ENCODE data around the gene ANKS1B. TPM values are rescaled to one million over a fixed set of nuclear protein-coding genes. Genes with fewer than 3 reads are reported as not detected.

Gene ANKS1B
- total RNA-seq, 1 experiment from 2014 or later = 5.8 TPM

DNA sequence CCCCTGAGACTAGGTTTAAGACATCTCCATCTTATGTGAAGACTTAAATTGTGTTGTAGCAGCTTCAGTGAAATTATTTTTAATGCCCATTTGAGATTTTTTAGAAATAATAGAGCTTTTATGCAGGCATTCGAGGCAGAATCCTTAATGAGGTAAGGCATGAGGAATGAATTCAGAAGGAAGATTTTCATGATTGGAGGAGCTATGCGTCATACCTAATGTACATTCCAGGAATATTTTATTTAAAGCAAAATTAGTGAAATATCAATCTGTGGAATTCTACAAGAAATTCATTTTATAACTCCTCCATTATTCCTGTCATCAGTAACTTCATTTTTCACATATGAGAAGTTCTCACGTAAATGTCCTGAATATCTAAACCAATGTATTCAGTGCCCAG lies 373.1 kb downstream of the ANKS1B start:
- POLR2A ChIA-PET = no interaction called here

DNA sequence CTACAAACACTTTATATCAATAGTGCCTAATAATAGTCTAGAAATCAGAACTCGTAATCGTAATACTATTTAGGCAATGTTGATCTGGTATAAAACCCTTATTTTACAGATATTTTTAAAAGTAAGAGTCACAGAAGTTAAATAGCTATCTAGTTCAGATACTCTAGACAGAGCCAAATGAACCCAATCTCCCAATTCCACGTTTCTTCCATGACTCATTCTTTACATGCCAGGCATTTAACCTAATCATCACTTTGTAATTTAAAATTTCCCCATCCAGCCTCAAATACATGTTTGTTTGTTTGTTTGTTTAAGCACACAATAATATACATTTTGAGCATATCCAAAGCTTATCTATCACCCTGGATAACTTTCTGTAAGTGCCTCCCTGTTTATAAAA lies 373.6 kb downstream of the ANKS1B start:
- H3K4me3 Mint-ChIP-seq = no peak overlapping the region
- H3K4me1 Mint-ChIP-seq = peaks cover 65% of the 10 kb centered on the region
- no peak for DNase-seq (ENCODE audit: low spot score)
- TF ChIP-seq PRRX2 (CRISPR knock-in tag; IDR thresholded peaks at IDR 0.05) = no peak
- TF ChIP-seq NR2C2 (CRISPR knock-in tag; IDR thresholded peaks at IDR 0.05) = no peak
- no peak for TF ChIP-seq RELA (CRISPR knock-in tag; IDR thresholded peaks at IDR 0.05; ENCODE audit: borderline replicate concordance)
- CTCF ChIA-PET = interaction anchor here (1.6 kb wide), 1 partner anchor 9 kb away, joined by 10 read pairs; no protein-coding TSS in a partner anchor
- no peak overlapping the region for H3K27ac Mint-ChIP-seq
- H3K36me3 Mint-ChIP-seq = no peaks in the 10 kb centered on the region
- POLR2A ChIA-PET = no interaction called here
- peaks cover 24% of the 10 kb centered on the region for H3K27me3 Mint-ChIP-seq (ENCODE audit: low read depth)
- peaks cover 7% of the 10 kb centered on the region for H3K9me3 Mint-ChIP-seq
- no peak for ATAC-seq

More for the DNA sequence above, 373.1 kb downstream of the ANKS1B start:
- Mint-ChIP-seq H3K4me3 (no peak overlapping the region), H3K9me3 (peaks cover 12% of the 10 kb centered on the region), H3K4me1 (peaks cover 65% of the 10 kb centered on the region), H3K27me3 (ENCODE audit: low read depth) (peaks cover 24% of the 10 kb centered on the region), H3K27ac (no peak overlapping the region), H3K36me3 (no peaks in the 10 kb centered on the region)
- DNase-seq (ENCODE audit: low spot score) (no peak), ATAC-seq (no peak)
- CTCF ChIA-PET = interaction anchor here (0.7 to 1.6 kb wide), 2 partner anchors 9 to 225 kb away, joined by 3 to 10 read pairs; no protein-coding TSS in a partner anchor
- TF ChIP-seq, protein P1, sequence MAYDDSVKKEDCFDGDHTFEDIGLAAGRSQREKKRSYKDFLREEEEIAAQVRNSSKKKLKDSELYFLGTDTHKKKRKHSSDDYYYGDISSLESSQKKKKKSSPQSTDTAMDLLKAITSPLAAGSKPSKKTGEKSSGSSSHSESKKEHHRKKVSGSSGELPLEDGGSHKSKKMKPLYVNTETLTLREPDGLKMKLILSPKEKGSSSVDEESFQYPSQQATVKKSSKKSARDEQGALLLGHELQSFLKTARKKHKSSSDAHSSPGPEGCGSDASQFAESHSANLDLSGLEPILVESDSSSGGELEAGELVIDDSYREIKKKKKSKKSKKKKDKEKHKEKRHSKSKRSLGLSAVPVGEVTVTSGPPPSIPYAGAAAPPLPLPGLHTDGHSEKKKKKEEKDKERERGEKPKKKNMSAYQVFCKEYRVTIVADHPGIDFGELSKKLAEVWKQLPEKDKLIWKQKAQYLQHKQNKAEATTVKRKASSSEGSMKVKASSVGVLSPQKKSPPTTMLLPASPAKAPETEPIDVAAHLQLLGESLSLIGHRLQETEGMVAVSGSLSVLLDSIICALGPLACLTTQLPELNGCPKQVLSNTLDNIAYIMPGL (CRISPR knock-in tag; IDR thresholded peaks at IDR 0.05) = no peak
- TF ChIP-seq HMGA2 (CRISPR knock-in tag; IDR thresholded peaks at IDR 0.05) = no peak

DNA sequence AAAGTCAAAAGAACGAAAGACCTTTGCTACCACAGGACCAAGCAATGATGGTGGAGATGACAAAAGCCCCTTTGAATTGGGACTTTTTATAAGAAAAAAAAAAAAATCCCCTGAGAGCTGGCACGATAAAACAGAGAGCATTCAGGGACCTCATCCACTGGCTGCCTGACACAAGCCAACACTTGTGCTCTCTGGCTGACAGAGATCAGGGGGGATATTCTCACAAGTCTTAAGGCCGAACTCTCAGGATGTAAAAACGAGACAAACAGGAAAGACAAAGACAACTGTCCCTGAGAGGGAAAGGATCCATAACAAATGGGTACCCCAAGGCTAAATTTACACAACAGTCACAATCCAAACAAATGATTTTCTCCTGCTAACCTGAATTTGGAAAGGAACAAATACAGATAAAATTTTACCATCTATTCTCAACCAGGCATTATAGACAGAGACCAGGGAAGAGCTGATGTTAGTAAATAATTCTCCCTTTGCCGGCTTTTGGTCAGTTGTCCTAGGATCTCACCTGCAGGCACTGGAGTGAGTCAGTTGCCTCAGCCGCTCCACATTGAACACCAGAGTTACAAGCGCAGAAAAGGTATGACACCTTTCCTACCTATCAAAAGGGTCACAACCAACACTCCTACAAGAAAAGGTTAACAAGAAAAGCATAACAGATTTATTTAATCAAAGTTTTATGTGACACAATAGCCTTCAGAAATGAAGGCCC lies 375.1 kb downstream of the ANKS1B start:
- H3K27me3 Mint-ChIP-seq (ENCODE audit: low read depth) = peaks cover 24% of the 10 kb centered on the region
- peak; percentile 94 for ATAC-seq
- H3K4me3 Mint-ChIP-seq = peak overlapping the region; percentile 15
- H3K36me3 Mint-ChIP-seq = no peaks in the 10 kb centered on the region
- no peak for DNase-seq (ENCODE audit: low spot score)
- CTCF ChIA-PET = interaction anchor here (1.2 to 1.3 kb wide), 2 partner anchors 10 to 223 kb away, joined by 3 read pairs; no protein-coding TSS in a partner anchor
- TF ChIP-seq, protein P2, sequence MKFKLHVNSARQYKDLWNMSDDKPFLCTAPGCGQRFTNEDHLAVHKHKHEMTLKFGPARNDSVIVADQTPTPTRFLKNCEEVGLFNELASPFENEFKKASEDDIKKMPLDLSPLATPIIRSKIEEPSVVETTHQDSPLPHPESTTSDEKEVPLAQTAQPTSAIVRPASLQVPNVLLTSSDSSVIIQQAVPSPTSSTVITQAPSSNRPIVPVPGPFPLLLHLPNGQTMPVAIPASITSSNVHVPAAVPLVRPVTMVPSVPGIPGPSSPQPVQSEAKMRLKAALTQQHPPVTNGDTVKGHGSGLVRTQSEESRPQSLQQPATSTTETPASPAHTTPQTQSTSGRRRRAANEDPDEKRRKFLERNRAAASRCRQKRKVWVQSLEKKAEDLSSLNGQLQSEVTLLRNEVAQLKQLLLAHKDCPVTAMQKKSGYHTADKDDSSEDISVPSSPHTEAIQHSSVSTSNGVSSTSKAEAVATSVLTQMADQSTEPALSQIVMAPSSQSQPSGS (CRISPR knock-in tag; IDR thresholded peaks at IDR 0.05; ENCODE audit: borderline replicate concordance, low read depth) = no peak
- TF ChIP-seq NFATC4 (CRISPR knock-in tag; IDR thresholded peaks at IDR 0.05) = no peak
- TF ChIP-seq, protein P3, sequence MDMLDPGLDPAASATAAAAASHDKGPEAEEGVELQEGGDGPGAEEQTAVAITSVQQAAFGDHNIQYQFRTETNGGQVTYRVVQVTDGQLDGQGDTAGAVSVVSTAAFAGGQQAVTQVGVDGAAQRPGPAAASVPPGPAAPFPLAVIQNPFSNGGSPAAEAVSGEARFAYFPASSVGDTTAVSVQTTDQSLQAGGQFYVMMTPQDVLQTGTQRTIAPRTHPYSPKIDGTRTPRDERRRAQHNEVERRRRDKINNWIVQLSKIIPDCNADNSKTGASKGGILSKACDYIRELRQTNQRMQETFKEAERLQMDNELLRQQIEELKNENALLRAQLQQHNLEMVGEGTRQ (CRISPR knock-in tag; IDR thresholded peaks at IDR 0.05) = no peak
- no peak for TF ChIP-seq ETV6 (CRISPR knock-in tag; IDR thresholded peaks at IDR 0.05)
- no peak for TF ChIP-seq ZNF423 (CRISPR knock-in tag; IDR thresholded peaks at IDR 0.05)
- TF ChIP-seq GABPB1 (CRISPR knock-in tag; IDR thresholded peaks at IDR 0.05) = no peak
- TF ChIP-seq, protein P4, sequence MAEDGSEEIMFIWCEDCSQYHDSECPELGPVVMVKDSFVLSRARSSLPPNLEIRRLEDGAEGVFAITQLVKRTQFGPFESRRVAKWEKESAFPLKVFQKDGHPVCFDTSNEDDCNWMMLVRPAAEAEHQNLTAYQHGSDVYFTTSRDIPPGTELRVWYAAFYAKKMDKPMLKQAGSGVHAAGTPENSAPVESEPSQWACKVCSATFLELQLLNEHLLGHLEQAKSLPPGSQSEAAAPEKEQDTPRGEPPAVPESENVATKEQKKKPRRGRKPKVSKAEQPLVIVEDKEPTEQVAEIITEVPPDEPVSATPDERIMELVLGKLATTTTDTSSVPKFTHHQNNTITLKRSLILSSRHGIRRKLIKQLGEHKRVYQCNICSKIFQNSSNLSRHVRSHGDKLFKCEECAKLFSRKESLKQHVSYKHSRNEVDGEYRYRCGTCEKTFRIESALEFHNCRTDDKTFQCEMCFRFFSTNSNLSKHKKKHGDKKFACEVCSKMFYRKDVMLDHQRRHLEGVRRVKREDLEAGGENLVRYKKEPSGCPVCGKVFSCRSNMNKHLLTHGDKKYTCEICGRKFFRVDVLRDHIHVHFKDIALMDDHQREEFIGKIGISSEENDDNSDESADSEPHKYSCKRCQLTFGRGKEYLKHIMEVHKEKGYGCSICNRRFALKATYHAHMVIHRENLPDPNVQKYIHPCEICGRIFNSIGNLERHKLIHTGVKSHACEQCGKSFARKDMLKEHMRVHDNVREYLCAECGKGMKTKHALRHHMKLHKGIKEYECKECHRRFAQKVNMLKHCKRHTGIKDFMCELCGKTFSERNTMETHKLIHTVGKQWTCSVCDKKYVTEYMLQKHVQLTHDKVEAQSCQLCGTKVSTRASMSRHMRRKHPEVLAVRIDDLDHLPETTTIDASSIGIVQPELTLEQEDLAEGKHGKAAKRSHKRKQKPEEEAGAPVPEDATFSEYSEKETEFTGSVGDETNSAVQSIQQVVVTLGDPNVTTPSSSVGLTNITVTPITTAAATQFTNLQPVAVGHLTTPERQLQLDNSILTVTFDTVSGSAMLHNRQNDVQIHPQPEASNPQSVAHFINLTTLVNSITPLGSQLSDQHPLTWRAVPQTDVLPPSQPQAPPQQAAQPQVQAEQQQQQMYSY (CRISPR knock-in tag; IDR thresholded peaks at IDR 0.05) = no peak
- TF ChIP-seq, protein P5, sequence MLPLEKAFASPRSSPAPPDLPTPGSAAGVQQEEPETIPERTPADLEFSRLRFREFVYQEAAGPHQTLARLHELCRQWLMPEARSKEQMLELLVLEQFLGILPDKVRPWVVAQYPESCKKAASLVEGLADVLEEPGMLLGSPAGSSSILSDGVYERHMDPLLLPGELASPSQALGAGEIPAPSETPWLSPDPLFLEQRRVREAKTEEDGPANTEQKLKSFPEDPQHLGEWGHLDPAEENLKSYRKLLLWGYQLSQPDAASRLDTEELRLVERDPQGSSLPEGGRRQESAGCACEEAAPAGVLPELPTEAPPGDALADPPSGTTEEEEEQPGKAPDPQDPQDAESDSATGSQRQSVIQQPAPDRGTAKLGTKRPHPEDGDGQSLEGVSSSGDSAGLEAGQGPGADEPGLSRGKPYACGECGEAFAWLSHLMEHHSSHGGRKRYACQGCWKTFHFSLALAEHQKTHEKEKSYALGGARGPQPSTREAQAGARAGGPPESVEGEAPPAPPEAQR (CRISPR knock-in tag; IDR thresholded peaks at IDR 0.05) = no peak
- TF ChIP-seq, protein P6, sequence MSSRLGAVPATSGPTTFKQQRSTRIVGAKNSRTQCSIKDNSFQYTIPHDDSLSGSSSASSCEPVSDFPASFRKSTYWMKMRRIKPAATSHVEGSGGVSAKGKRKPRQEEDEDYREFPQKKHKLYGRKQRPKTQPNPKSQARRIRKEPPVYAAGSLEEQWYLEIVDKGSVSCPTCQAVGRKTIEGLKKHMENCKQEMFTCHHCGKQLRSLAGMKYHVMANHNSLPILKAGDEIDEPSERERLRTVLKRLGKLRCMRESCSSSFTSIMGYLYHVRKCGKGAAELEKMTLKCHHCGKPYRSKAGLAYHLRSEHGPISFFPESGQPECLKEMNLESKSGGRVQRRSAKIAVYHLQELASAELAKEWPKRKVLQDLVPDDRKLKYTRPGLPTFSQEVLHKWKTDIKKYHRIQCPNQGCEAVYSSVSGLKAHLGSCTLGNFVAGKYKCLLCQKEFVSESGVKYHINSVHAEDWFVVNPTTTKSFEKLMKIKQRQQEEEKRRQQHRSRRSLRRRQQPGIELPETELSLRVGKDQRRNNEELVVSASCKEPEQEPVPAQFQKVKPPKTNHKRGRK (CRISPR knock-in tag; IDR thresholded peaks at IDR 0.05; ENCODE audit: borderline replicate concordance) = no peak
- TF ChIP-seq, protein P7, sequence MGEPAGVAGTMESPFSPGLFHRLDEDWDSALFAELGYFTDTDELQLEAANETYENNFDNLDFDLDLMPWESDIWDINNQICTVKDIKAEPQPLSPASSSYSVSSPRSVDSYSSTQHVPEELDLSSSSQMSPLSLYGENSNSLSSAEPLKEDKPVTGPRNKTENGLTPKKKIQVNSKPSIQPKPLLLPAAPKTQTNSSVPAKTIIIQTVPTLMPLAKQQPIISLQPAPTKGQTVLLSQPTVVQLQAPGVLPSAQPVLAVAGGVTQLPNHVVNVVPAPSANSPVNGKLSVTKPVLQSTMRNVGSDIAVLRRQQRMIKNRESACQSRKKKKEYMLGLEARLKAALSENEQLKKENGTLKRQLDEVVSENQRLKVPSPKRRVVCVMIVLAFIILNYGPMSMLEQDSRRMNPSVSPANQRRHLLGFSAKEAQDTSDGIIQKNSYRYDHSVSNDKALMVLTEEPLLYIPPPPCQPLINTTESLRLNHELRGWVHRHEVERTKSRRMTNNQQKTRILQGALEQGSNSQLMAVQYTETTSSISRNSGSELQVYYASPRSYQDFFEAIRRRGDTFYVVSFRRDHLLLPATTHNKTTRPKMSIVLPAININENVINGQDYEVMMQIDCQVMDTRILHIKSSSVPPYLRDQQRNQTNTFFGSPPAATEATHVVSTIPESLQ (CRISPR knock-in tag; IDR thresholded peaks at IDR 0.05) = no peak
- H3K27ac Mint-ChIP-seq = peak overlapping the region; percentile 48; the same call in 1 of the 2 replicates
- peaks cover 3% of the 10 kb centered on the region; the same call in 1 of the 2 replicates for H3K9me3 Mint-ChIP-seq
- POLR2A ChIA-PET = no interaction called here
- H3K4me1 Mint-ChIP-seq = peaks cover 52% of the 10 kb centered on the region
